Stimulated activated CD4-positive, alpha-beta T cell treated with anti-CD3 and anti-CD28 coated beads, TNF-alpha, amount 100 ng/mL, for 4 hours (primary cell): ENCODE measurements around the gene OPCML.
"Not testable (repeated sequence)": the region's sequence is repeated elsewhere in the genome, so short reads cannot be mapped to it uniquely, and the experiment has no call there.

ENCODE experiments used
- DNase-seq, 3 experiments: peaks; one replicate each; pipeline ENCODE4 v3.0.0-alpha.2; 2020; ENCODE audit warnings: low read depth in 3 of 3

Gene OPCML

DNA sequence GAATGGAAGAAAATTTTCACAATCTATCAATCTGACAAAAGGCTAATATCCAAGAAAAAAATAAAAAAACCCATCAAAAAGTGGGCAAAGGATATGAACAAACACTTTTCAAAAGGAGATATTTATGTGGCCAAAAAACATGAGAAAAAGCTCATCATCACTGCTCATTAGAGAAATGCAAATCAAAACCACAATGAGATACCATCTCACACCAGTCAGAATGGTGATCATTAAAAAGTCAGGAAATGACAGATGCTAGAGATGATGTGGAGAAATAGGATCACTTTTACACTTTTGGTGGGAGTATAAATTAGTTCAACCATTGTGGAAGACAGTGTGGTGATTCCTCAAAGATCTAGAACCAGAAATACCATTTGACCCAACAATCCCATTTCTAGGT, 1162.2 kb downstream of the OPCML start:
- not testable (repeated sequence) for DNase-seq

DNA sequence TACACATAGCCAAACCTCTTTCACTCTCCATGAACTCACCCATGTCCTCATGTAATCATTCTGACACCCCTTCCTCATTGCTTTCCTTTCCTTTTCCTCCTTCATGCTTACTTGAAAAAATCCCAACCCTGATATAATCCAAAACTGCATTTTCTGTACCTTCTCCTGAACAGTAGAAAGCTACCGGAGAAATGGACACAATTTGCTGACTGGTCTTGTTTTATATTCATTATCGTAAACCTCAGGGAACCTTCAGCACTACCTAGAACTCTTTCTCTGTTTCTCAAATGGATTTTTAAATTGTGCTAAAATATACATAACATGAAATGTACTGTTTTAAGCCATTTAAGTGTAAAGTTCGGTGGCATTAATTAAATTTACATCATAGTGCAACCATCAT, 1165.0 kb downstream of the OPCML start:
- no peak for DNase-seq

DNA sequence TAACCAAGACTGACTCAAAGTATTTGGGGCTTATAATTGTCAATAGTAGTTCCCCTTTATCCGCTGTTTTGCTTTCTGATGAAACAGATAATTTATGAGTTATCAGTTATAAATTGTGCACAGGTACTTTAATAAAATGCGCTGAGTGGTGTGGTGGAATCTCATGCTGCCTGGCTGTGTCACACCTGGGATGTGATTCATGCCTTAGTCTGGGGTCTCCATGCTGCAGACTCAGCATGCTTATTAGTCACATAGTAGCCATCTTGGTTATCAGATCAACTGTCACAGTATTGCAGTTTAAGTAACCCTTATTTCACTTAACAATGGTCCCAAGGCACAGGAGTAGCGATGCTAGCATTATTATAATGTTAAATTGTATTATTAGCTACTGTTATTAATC, 1166.7 kb downstream of the OPCML start:
- DNase-seq = no peak
